NT2/D1 (cell line): ENCODE measurements around the gene CACNA1A.
"Not testable (repeated sequence)": the region's sequence is repeated elsewhere in the genome, so short reads cannot be mapped to it uniquely, and the experiment has no call there.

Source experiments
- DNase-seq: peaks from one replicate; pipeline ENCODE4 v3.0.0-alpha.2; 2011; ENCODE audit warnings: low read depth, low spot score
- H3K27me3 ChIP-seq: 2 replicates; pipeline ENCODE4 v1.6.0; 2011; ENCODE audit warnings: mild to moderate bottlenecking; ENCODE audit not compliant: insufficient read length, insufficient read depth
- H3K36me3 ChIP-seq: 2 replicates; pipeline ENCODE4 v1.6.1; 2011; ENCODE audit warnings: mild to moderate bottlenecking, low read length, mixed read lengths; ENCODE audit not compliant: insufficient read depth, insufficient read length
- H3K4me1 ChIP-seq: 2 replicates; pipeline ENCODE4 v1.5.1; 2011; ENCODE audit not compliant: insufficient read depth, insufficient read length
- H3K4me3 ChIP-seq: 2 replicates; pipeline ENCODE4 v1.5.1; 2011; ENCODE audit warnings: low read depth; ENCODE audit not compliant: insufficient read length
- H3K9ac ChIP-seq: 2 replicates; pipeline ENCODE4 v1.6.0; 2011; ENCODE audit warnings: low read depth; ENCODE audit not compliant: insufficient read length
- H3K9me3 ChIP-seq: 2 replicates; pipeline ENCODE4 v1.5.1; 2011; ENCODE audit warnings: mild to moderate bottlenecking, low read length; ENCODE audit not compliant: insufficient read depth
- SUZ12 ChIP-seq: IDR thresholded peaks from 2 replicates; pipeline ENCODE4 v1.6.1; 2011; ENCODE audit not compliant: insufficient read length, insufficient read depth; ENCODE audit errors: extremely low read depth
- YY1 ChIP-seq: IDR thresholded peaks from 2 replicates; pipeline ENCODE4 v1.6.1; 2011; ENCODE audit not compliant: insufficient read length, insufficient read depth
- ZNF274 ChIP-seq: IDR thresholded peaks from 2 replicates; pipeline ENCODE4 v1.6.1; 2011; ENCODE audit warnings: mild to moderate bottlenecking, low read depth, low read length

The CACNA1A gene

DNA sequence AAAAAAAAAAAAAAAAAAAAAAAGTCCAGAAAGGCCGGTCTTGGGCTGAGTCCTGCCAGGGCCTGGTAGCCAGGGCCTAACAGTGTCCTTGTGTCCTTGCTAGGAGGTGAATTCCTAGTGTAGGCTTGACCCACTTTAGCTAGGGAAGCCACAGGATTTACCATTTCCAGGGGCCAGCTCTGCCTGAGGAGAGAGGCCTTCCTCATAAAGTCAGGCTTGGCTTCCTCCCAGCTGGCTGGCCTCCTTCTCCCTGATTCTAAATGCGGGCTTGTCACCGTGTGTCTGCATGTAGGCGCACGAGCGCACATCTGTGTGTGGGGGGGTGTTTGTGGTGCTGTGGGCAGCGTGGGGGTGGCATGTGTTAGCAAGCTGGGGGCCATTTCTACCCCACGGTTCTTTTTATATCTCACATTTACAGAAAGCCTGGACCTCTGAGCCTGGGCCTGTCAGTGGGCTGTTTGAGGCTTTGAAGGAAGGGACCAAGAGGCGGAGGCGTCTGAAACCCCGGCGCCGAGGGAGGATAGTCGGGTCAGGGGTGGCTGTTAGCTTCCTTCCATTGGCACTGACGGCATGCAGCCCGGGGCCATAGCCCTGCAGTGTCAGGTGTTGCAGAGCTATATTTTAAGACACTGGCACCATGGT lies 324.4 kb downstream of the CACNA1A start:
- Histone ChIP-seq H3K36me3 (no peaks in the 10 kb centered on the region), H3K9me3 (no peaks in the 10 kb centered on the region), H3K27me3 (no peaks in the 10 kb centered on the region), H3K9ac (peak overlapping the region; percentile 59), H3K4me1 (peaks cover 4% of the 10 kb centered on the region), H3K4me3 (no peak overlapping the region)
- TF ChIP-seq SUZ12 (no peak), ZNF274 (no peak), YY1 (no peak)
- DNase-seq, result no peak

DNA sequence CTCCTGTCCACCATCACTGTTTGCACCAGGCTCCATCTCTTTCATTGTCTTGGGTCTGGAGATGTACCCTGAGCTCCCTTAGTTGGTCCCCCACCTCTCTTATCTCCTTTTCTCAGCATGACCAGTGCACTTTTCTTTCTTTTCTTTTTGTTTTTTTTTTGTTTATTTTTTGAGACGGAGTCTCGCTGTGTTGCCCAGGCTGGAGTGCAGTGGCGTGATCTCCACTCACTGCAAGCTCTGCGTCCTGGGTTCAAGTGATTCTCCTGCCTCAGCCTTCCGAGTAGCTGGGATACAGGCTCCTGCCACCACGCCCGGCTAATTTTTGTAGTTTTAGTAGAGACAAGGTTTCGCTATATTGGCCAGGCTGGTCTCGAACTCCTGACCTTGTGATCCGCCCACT lies 328.0 kb downstream of the CACNA1A start:
- not testable (repeated sequence) for H3K9ac ChIP-seq, H3K27me3 ChIP-seq, DNase-seq, H3K36me3 ChIP-seq, H3K4me1 ChIP-seq, H3K4me3 ChIP-seq, H3K9me3 ChIP-seq

DNA sequence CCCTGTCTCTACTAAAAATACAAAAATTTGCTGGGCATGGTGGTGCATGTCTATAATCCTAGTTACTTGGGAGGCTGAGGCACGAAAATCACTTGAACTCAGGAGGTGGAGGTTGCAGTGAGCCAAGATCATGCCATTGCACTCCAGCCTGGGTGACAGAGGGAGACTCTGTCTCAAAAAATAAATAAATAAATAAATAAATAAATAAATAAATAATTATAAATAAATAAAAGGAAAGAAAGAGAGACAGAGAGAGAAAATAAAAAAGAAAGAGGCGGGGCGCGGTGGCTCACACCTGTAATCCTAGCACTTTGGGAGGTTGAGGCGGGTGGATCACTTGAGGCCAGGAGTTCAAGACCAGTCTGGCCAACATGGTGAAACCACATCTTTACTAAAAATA lies 328.7 kb downstream of the CACNA1A start:
- DNase-seq, H3K9me3 ChIP-seq, H3K36me3 ChIP-seq, H3K4me1 ChIP-seq, H3K27me3 ChIP-seq, H3K4me3 ChIP-seq, H3K9ac ChIP-seq: not testable (repeated sequence)

DNA sequence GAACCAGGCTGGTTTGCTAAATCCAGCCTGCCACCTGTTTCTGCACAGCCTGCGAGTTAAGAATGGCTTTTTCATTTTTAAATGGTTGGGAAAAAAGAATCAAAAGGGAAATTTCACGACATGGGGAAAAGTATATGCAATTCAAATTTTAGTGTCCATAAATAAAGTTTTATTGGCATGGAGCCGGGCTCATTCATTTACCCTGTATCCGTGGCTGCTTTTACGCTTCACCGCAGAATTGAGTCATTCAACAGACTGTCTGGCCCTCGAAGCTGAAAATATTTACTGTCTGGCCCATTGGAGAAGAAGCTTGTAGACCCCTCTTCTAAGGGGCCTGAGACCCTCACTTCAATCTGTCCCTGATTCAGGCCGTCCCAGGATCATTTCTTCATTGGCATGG lies 329.9 kb downstream of the CACNA1A start:
- TF ChIP-seq YY1 (no peak), ZNF274 (no peak), SUZ12 (no peak)
- Histone ChIP-seq H3K9ac (no peak overlapping the region), H3K9me3 (no peaks in the 10 kb centered on the region), H3K4me1 (peaks cover 12% of the 10 kb centered on the region), H3K27me3 (no peaks in the 10 kb centered on the region), H3K36me3 (no peaks in the 10 kb centered on the region), H3K4me3 (no peak overlapping the region)
- DNase-seq, result no peak

DNA sequence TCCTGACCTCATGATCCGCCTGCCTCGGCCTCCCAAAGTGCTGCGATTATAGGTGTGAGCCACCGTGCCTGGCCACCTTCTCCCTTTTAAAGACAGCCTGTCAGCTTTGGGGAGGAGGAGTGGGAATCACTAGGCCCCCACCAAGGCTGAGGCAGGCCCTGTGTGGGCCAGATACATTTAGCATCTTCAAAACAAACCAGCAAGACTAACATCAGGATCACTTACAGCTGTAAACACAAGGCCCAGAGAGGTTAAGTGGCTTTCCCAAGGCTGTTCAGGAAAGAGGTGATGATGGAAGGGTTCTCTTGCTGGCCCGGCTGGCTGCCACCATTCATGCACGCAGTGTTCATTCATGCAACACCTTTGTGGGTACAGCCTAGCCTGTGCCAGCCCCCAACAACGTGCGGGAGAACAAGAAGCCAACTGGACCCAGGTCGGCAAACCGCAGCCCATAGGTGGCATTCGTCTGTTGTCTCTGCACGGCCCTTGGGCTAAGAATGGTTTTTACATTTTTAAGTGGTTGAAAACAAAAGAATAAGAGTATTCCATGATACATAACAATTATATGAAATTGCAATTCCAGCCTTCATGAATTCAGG lies 333.0 kb downstream of the CACNA1A start:
- TF ChIP-seq SUZ12, result no peak
- TF ChIP-seq YY1, result no peak
- no peak overlapping the region for H3K4me3 ChIP-seq
- no peak overlapping the region for H3K9ac ChIP-seq
- no peaks in the 10 kb centered on the region for H3K36me3 ChIP-seq
- no peaks in the 10 kb centered on the region for H3K9me3 ChIP-seq
- no peaks in the 10 kb centered on the region for H3K27me3 ChIP-seq
- no peak for DNase-seq
- H3K4me1 ChIP-seq, result peaks cover 11% of the 10 kb centered on the region

DNA sequence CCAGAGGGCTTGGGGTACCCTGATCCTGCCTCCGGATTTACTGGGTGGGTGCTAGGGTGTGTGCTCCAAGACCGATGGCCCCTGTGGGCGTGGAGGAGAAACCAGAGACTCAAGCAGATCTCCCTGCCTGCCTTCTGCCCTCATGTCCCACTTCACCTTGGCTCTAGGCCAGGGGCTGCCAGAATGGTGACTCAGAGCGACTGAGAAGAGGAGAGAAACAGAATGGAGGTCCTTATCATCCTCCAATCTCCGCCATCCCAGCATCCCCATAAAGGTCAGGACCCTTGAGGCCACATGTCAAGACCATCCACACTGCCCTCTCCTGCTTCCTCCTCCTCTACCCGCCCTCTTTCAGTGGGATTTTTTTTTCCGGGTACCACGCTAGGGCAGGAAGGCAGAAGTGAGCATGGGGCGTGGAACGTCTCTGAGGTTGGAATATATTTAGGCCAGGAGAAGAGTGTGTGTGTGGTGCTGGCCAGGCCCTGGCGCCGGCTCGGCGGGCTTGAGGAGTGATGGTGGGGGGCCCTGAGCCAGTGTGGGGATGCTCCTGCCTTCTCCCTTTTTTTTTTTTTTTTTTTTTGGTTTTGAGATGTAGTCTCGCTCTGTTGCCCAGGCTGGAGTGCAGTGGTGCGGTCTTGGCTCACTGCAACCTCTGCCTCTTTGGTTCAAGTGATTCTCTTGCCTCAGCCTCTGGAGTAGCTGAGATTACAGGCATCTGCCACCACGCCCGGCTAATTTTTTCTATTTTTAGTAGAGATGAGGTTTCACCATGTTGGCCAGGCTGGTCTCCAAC lies 333.7 kb downstream of the CACNA1A start:
- Histone ChIP-seq H3K4me3 (no peak overlapping the region), H3K36me3 (no peaks in the 10 kb centered on the region), H3K9me3 (no peaks in the 10 kb centered on the region), H3K9ac (peak overlapping the region; percentile 25), H3K4me1 (peaks cover 11% of the 10 kb centered on the region), H3K27me3 (no peaks in the 10 kb centered on the region)
- no peak for DNase-seq
- TF ChIP-seq ZNF274 (no peak), SUZ12 (no peak), YY1 (no peak)

DNA sequence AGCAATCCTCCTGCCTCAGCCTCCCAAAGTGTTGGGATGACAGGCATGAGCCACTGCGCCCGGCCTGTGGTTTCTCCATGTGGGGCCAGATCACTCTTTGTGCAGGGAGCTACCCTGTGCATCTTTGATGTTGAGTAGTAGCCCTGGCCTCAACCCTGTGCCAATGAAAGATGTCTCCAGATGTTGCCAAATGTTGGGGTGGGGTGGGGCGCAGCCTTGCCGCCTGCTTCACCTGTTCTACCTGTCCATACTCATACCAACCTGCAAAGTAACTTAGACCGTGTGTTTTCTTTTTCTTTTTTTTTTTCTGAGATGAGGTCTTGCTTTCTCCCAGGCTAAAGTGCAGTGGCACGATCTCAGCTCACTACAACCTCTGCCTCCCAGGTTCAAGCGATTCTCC lies 335.1 kb downstream of the CACNA1A start:
- no peaks in the 10 kb centered on the region for H3K36me3 ChIP-seq
- no peaks in the 10 kb centered on the region for H3K9me3 ChIP-seq
- TF ChIP-seq YY1, result no peak
- TF ChIP-seq ZNF274, result no peak
- no peak for TF ChIP-seq SUZ12
- H3K4me3 ChIP-seq, result no peak overlapping the region
- H3K9ac ChIP-seq, result no peak overlapping the region
- no peak for DNase-seq
- H3K4me1 ChIP-seq, result peaks cover 17% of the 10 kb centered on the region
- no peaks in the 10 kb centered on the region for H3K27me3 ChIP-seq
